HepG2 (cell line): ENCODE results near the gene EPC2. TPM values are rescaled to one million over a fixed set of nuclear protein-coding genes. Genes with fewer than 3 reads are reported as not detected.

ENCODE experiments used
- ATM ChIP-seq: fragments of 450-650 bp; IDR thresholded peaks from 2 replicates; pipeline ENCODE4 v1.7.1; 2017; ENCODE audit warnings: mild to moderate bottlenecking, borderline replicate concordance
- CSRNP2 ChIP-seq: sonication (generic); formaldehyde crosslinking; conservative IDR thresholded peaks from 2 replicates; pipeline ENCODE4 v1.8.0; 2022; ENCODE audit warnings: low read depth, missing genetic modification reagents
- FOSL2 ChIP-seq: sonication (generic); formaldehyde crosslinking; IDR thresholded peaks from 2 replicates; pipeline ENCODE4 v1.4.0; 2020; ENCODE audit warnings: missing genetic modification reagents
- GABPA ChIP-seq, 2 experiments: IDR thresholded peaks; 2 replicates each; pipeline ENCODE4 v1.6.1; 2011 to 2016; ENCODE audit warnings: low read depth in 2 of 2, low read length in 1 of 2, missing biosample characterization in 1 of 2, missing genetic modification characterization in 1 of 2
- HDAC6 ChIP-seq: fragments of 200-600 bp; sonication (generic); IDR thresholded peaks from 2 replicates; pipeline ENCODE4 v1.7.0; 2017; ENCODE audit warnings: mild to moderate bottlenecking, antibody characterized with exemption, low read length, low read depth
- KLF15 ChIP-seq: sonication (generic); formaldehyde crosslinking; IDR thresholded peaks from 2 replicates; pipeline ENCODE4 v1.8.1; 2023; ENCODE audit warnings: borderline replicate concordance, mild to moderate bottlenecking, inconsistent platforms, missing genetic modification reagents, mixed read lengths
- PAXIP1 ChIP-seq: sonication (generic); formaldehyde crosslinking; conservative IDR thresholded peaks from 2 replicates; pipeline ENCODE4 v1.4.0; 2020; ENCODE audit warnings: mild to moderate bottlenecking, missing genetic modification reagents, moderate library complexity
- RARA ChIP-seq: IDR thresholded peaks from 2 replicates; pipeline ENCODE4 v1.6.1; 2016; ENCODE audit warnings: missing genetic modification reagents, missing compliant biosample characterization
- RFX5 ChIP-seq: IDR thresholded peaks from 2 replicates; pipeline ENCODE4 v1.6.1; 2011; ENCODE audit warnings: low read depth, low read length, improper control_type of control experiment
- SOX5 ChIP-seq: IDR thresholded peaks from 2 replicates; pipeline ENCODE4 v1.6.1; 2016; ENCODE audit warnings: borderline replicate concordance
- STAT5B ChIP-seq: sonication (generic); formaldehyde crosslinking; IDR thresholded peaks from 2 replicates; pipeline ENCODE4 v1.4.0; 2020; ENCODE audit warnings: missing genetic modification reagents
- TAF15 ChIP-seq: fragments of 200-400 bp; formaldehyde crosslinking; IDR thresholded peaks from one replicate; pipeline ENCODE4 v1.6.1; 2018; ENCODE audit warnings: mild to moderate bottlenecking, low read depth, low read length; ENCODE audit not compliant: poor library complexity, severe bottlenecking
- ZFP91 ChIP-seq: sonication (generic); formaldehyde crosslinking; IDR thresholded peaks from 2 replicates; pipeline ENCODE4 v1.9.0; 2022; ENCODE audit warnings: missing genetic modification reagents, mild to moderate bottlenecking, borderline replicate concordance
- ZNF205 ChIP-seq: IDR thresholded peaks from 2 replicates; pipeline ENCODE4 v1.6.1; 2018; ENCODE audit warnings: missing biosample characterization, missing genetic modification reagents
- ZNF232 ChIP-seq: sonication (generic); formaldehyde crosslinking; IDR thresholded peaks from 2 replicates; pipeline ENCODE4 v1.4.0; 2020; ENCODE audit warnings: missing genetic modification reagents, borderline replicate concordance
- ZNF513 ChIP-seq: sonication (generic); formaldehyde crosslinking; conservative IDR thresholded peaks from 2 replicates; pipeline ENCODE4 v1.5.0; 2020; ENCODE audit warnings: missing genetic modification reagents
- ZNF556 ChIP-seq: sonication (generic); formaldehyde crosslinking; IDR thresholded peaks from 2 replicates; pipeline ENCODE4 v1.4.0; 2020; ENCODE audit warnings: mild to moderate bottlenecking, missing genetic modification reagents, borderline replicate concordance
- ZNF564 ChIP-seq: sonication (generic); formaldehyde crosslinking; IDR thresholded peaks from 2 replicates; pipeline ENCODE4 v1.8.1; 2023; ENCODE audit warnings: mild to moderate bottlenecking, missing genetic modification reagents
- ZNF615 ChIP-seq: sonication (generic); formaldehyde crosslinking; IDR thresholded peaks from 2 replicates; pipeline ENCODE4 v1.5.0; 2020; ENCODE audit warnings: mild to moderate bottlenecking, missing genetic modification reagents, borderline replicate concordance
- ZNF703 ChIP-seq: sonication (generic); formaldehyde crosslinking; IDR thresholded peaks from 2 replicates; pipeline ENCODE4 v1.5.1; 2020; ENCODE audit warnings: missing genetic modification reagents, mild to moderate bottlenecking, moderate library complexity, borderline replicate concordance
- ZSCAN12 ChIP-seq: sonication (generic); formaldehyde crosslinking; IDR thresholded peaks from 2 replicates; pipeline ENCODE4 v1.9.0; 2021; ENCODE audit warnings: mild to moderate bottlenecking, missing genetic modification reagents
- ZSCAN29 ChIP-seq: sonication (generic); formaldehyde crosslinking; conservative IDR thresholded peaks from 2 replicates; pipeline ENCODE4 v1.4.0; 2020; ENCODE audit warnings: mild to moderate bottlenecking, missing genetic modification reagents
- polyA plus RNA-seq, 8 experiments: library from polyadenylated mRNA; depleted of rRNA in 3 of 8; stranded (reverse) in 7 of 8; unstranded in 1 of 8; fragments of >200 nt; fragmentation: Illumina TruSeq in 4 of 8; extraction: Trizol in 4 of 8; gene quantifications; 2 replicates each; pipeline versions ENCODE4 v1.2.1 to v1.2.3, GENCODE V29; 2011 to 2016; ENCODE audit warnings: low read depth in 4 of 8, missing spikeins in 1 of 8, mixed read lengths in 1 of 8; ENCODE audit not compliant: insufficient read depth in 1 of 8
- total RNA-seq, 5 experiments: library from RNA; depleted of rRNA; stranded (reverse); fragments of >200 nt; fragmentation: Illumina TruSeq; extraction: Trizol; gene quantifications; 2 replicates each; pipeline ENCODE4 v1.2.3, GENCODE V29; 2016; ENCODE audit warnings: low read depth in 1 of 5

Gene EPC2
- total and polyA plus RNA-seq, 2 of the 13 experiments (the other 11 are each of a cell fraction or from before 2014, with no cell fraction given) = 20.5 to 22.0 TPM

GRCh38 chr2:148719195-148719749 lies 74.7 kb downstream of the EPC2 start (continued):
- TF ChIP-seq FOSL2 (CRISPR knock-in tag) (peak; percentile 5; the same call in 1 of the 2 replicates), CSRNP2 (CRISPR knock-in tag) (0 out of 2 replicates have a peak, but pooled peaks have one; percentile 21), HDAC6 (no peak), PAXIP1 (0 out of 2 replicates have a peak, but pooled peaks have one; percentile 34), RFX5 (no peak), ZSCAN12 (CRISPR knock-in tag) (no peak), GABPA (IDR thresholded peaks at IDR 0.05; ENCODE audit: low read depth, low read length) (no peak), GABPA (CRISPR knock-in tag; IDR thresholded peaks at IDR 0.05; ENCODE audit: low read depth) (no peak), ZNF703 (CRISPR knock-in tag) (no peak), SOX5 (CRISPR knock-in tag) (peak; percentile 79; the same call in 1 of the 2 replicates), ZNF232 (CRISPR knock-in tag) (no peak), KLF15 (CRISPR knock-in tag) (no peak), ATM (no peak), ZNF205 (CRISPR knock-in tag) (no peak), ZFP91 (CRISPR knock-in tag) (no peak), RARA (peak; percentile 48), ZSCAN29 (CRISPR knock-in tag) (no peak), TAF15 (no peak), ZNF513 (no peak), ZNF556 (no peak), ZNF615 (CRISPR knock-in tag) (no peak), STAT5B (CRISPR knock-in tag) (no peak), ZNF564 (CRISPR knock-in tag) (no peak)
